Upper lobe of left lung (tissue), 4 donors: ENCODE data around the gene CNOT6L.

Experiments
- EP300 ChIP-seq, 4 donors: sonication (generic); formaldehyde crosslinking; IDR thresholded peaks; one replicate each; pipeline ENCODE4 v1.5.1; 2017; ENCODE audit warnings: antibody characterized with exemption in 4 of 4, control low read depth in 2 of 4
- POLR2A ChIP-seq, 4 donors: fragments of 450-650 bp; IDR thresholded peaks; one replicate each; pipeline ENCODE4 v1.5.1; 2016 to 2017; ENCODE audit warnings: antibody characterized with exemption in 4 of 4, mild to moderate bottlenecking in 2 of 4
- TF ChIP-seq, protein P1 (sequence below), 6 experiments: fragments of 450-650 bp in 4 of 6; fragments of 200-600 bp in 2 of 6; sonication (generic) in 2 of 6; IDR thresholded peaks; one replicate each; pipeline ENCODE4 v1.5.1; 2016 to 2019; ENCODE audit warnings: antibody characterized with exemption in 6 of 6

DNA sequence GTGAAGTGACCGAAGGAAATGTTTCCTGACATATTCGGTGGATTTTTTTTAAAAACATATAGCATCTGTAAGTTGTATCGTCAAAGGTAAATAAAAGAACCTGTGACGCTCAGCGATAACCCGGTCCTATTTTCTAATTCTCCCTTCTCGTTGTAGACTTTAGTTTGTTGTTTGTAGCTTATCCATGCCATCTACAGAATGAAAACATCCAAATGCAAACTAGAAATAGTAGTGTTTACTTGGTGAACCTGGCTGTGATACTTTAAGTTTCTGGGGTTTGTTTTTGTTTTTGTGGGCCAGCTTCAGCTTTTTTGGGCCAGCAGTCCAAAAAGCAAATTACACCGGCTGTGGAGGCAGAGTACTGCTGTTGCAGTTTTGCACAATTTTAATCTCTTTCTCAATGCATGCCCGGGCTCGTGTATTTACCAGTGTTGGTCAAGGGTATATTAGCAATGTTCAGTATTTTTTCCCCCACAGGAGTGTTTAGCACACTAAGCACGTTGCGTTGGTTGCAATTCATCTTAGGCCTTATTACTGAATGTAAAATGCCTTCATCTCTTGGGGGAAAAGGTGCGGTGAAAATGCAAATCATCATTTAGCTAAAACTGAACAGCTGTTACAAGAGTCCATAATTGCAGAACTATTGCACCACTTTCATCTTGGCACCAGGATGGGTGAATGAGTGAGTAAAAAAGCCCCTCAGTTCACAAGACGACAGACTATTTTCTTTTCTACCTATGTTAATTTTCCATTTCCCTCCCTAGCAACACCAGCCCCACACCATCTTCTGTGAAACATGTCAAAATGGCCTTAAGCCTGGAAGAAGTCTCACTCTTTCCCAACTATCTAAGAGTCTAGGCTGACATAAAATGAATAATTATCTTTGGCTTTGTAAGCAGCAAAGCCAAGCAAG lies 1.7 kb upstream of the CNOT6L start:
- TF ChIP-seq, protein P1, sequence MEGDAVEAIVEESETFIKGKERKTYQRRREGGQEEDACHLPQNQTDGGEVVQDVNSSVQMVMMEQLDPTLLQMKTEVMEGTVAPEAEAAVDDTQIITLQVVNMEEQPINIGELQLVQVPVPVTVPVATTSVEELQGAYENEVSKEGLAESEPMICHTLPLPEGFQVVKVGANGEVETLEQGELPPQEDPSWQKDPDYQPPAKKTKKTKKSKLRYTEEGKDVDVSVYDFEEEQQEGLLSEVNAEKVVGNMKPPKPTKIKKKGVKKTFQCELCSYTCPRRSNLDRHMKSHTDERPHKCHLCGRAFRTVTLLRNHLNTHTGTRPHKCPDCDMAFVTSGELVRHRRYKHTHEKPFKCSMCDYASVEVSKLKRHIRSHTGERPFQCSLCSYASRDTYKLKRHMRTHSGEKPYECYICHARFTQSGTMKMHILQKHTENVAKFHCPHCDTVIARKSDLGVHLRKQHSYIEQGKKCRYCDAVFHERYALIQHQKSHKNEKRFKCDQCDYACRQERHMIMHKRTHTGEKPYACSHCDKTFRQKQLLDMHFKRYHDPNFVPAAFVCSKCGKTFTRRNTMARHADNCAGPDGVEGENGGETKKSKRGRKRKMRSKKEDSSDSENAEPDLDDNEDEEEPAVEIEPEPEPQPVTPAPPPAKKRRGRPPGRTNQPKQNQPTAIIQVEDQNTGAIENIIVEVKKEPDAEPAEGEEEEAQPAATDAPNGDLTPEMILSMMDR (IDR thresholded peaks at IDR 0.05), result no peak
- no peak for TF ChIP-seq POLR2A (IDR thresholded peaks at IDR 0.05)
- TF ChIP-seq EP300 (IDR thresholded peaks at IDR 0.05), result no peak
